Fibroblast of upper back skin (primary cell): ENCODE measurements around the gene MMP17.

ENCODE experiments used
- DNase-seq: peaks from one replicate; pipeline ENCODE4 v3.0.0-alpha.2; 2013

MMP17 gene

GRCh38 chr12:131850856-131851559, 22.8 kb downstream of the MMP17 start:
- DNase-seq: no peak

- DNase-seq: no peak
Measured at GRCh38 chr12:131851741-131852550, 23.8 kb downstream of the MMP17 start.

GRCh38 chr12:131852551-131853299, 24.5 kb downstream of the MMP17 start:
- DNase-seq: peak; percentile 50

GRCh38 chr12:131853832-131854797, 25.9 kb downstream of the MMP17 start:
- no peak for DNase-seq

- DNase-seq: no peak
Measured at GRCh38 chr12:131854861-131855476, 26.8 kb downstream of the MMP17 start.

- no peak for DNase-seq
Measured at GRCh38 chr12:131855521-131856142, 27.4 kb downstream of the MMP17 start.

GRCh38 chr12:131856366-131857097, 28.3 kb downstream of the MMP17 start:
- DNase-seq: no peak

GRCh38 chr12:131857908-131858850, 30.0 kb downstream of the MMP17 start:
- DNase-seq: no peak

GRCh38 chr12:131860472-131861260, 32.5 kb downstream of the MMP17 start:
- peak; percentile 62 for DNase-seq

GRCh38 chr12:131861261-131862083, 33.3 kb downstream of the MMP17 start:
- DNase-seq: no peak

GRCh38 chr12:131862084-131862441, 33.9 kb downstream of the MMP17 start:
- DNase-seq: no peak

GRCh38 chr12:131862600-131862993, 34.4 kb downstream of the MMP17 start:
- no peak for DNase-seq

GRCh38 chr12:131862994-131863710, 35.0 kb downstream of the MMP17 start:
- peak; percentile 39 for DNase-seq

- DNase-seq: no peak
Measured at GRCh38 chr12:131863711-131864396, 35.7 kb downstream of the MMP17 start.

- DNase-seq: no peak
Measured at GRCh38 chr12:131864469-131864868, 36.3 kb downstream of the MMP17 start.

GRCh38 chr12:131865180-131865875, 37.1 kb downstream of the MMP17 start:
- DNase-seq: no peak
